GM12878 (cell line): ENCODE results near the gene IRF1.

Experiments
- BACH1 ChIP-seq: fragments of 450-650 bp; IDR thresholded peaks from 2 replicates; pipeline ENCODE4 v1.6.1; 2017; ENCODE audit warnings: mild to moderate bottlenecking, borderline replicate concordance
- BHLHE40 ChIP-seq, 2 experiments: fragments of 450-650 bp in 1 of 2; IDR thresholded peaks; 2 replicates each; pipeline ENCODE4 v1.6.1; 2011 to 2017; ENCODE audit warnings: low read depth in 2 of 2, borderline replicate concordance in 1 of 2, improper control_type of control experiment in 1 of 2, low read length in 1 of 2, mild to moderate bottlenecking in 1 of 2
- DPF2 ChIP-seq: fragments of 450-650 bp; IDR thresholded peaks from 2 replicates; pipeline ENCODE4 v1.6.1; 2017; ENCODE audit warnings: mild to moderate bottlenecking
- GABPA ChIP-seq: IDR thresholded peaks from 2 replicates; pipeline ENCODE4 v1.6.1; 2014; ENCODE audit warnings: antibody characterized with exemption, low read depth, mild to moderate bottlenecking, inconsistent platforms
- HDAC2 ChIP-seq: fragments of 200-600 bp; sonication (generic); IDR thresholded peaks from 2 replicates; pipeline ENCODE4 v1.6.1; 2017
- MAX ChIP-seq: IDR thresholded peaks from 2 replicates; pipeline ENCODE4 v1.6.1; 2012; ENCODE audit warnings: low read depth, low read length, improper control_type of control experiment
- REST ChIP-seq: IDR thresholded peaks from 2 replicates; pipeline ENCODE4 v1.6.1; 2012; ENCODE audit warnings: mild to moderate bottlenecking, low read depth, low read length
- SIN3A ChIP-seq: IDR thresholded peaks from 2 replicates; pipeline ENCODE4 v1.6.1; 2012; ENCODE audit warnings: low read depth, low read length, improper control_type of control experiment

GRCh38 chr5:132501629-132501956 is 11.0 kb upstream of the IRF1 start:
- TF ChIP-seq BACH1 (no peak), SIN3A (no peak), GABPA (no peak), BHLHE40 (IDR thresholded peaks at IDR 0.05; ENCODE audit: borderline replicate concordance in 1 of 2, low read depth in 2 of 2, low read length in 1 of 2) (no peak), MAX (no peak), HDAC2 (no peak), DPF2 (no peak), REST (no peak)
